IMR-90 (cell line): Measurements from ENCODE around the gene JMJD1C. TPM values are rescaled to one million over a fixed set of nuclear protein-coding genes. Genes with fewer than 3 reads are reported as not detected.

Source experiments
- ATAC-seq: fragments of 200-7000 bp; cut with Tn5 transposase; 2 replicates; pipeline ENCODE4 v1.9.1; 2020; ENCODE audit warnings: low read depth, mild to moderate bottlenecking, moderate library complexity
- BruUV-seq: library from RNA; stranded (reverse); fragments of 400-500 nt; replicated peaks from 2 replicates; lab custom pipeline; 2021; lab: Mats Ljungman, UMichigan
- CTCF ChIA-PET: fragments of 300-600 bp; formaldehyde crosslinking; extraction: SDS; loops from one replicate; lab custom pipeline; 2021; ENCODE audit warnings: antibody characterized with exemption; lab: Yijun Ruan, JAX
- POLR2A ChIA-PET: fragments of 300-600 bp; sonication (Branson Sonifier 250); formaldehyde crosslinking; loops from one replicate; lab custom pipeline; 2022; ENCODE audit warnings: antibody characterized with exemption; ENCODE audit not compliant: unreplicated experiment; lab: Charles Lee
- DNase-seq: peaks from one replicate; pipeline ENCODE4 v3.0.0; 2013
- H2AFZ ChIP-seq: replicated peaks from 2 replicates; pipeline ENCODE3; 2013; ENCODE audit warnings: low read length, mild to moderate bottlenecking; ENCODE audit not compliant: poor library complexity
- H2AK5ac ChIP-seq: 2 replicates; pipeline ENCODE4 v1.6.1; 2013; ENCODE audit warnings: low read depth, low read length, inconsistent platforms
- H2AK9ac ChIP-seq: replicated peaks from 2 replicates; pipeline ENCODE3; 2013; ENCODE audit warnings: mild to moderate bottlenecking, low read depth, low read length, moderate library complexity; ENCODE audit not compliant: poor library complexity
- H2BK120ac ChIP-seq: 2 replicates; pipeline ENCODE4 v1.6.1; 2013; ENCODE audit warnings: low read depth, low read length, inconsistent platforms
- H2BK15ac ChIP-seq: 3 replicates; pipeline ENCODE4 v1.6.1; 2013; ENCODE audit warnings: low read depth, low read length, inconsistent platforms
- H2BK20ac ChIP-seq: 2 replicates; pipeline ENCODE4 v1.6.1; 2013; ENCODE audit warnings: low read depth, mild to moderate bottlenecking, inconsistent platforms, low read length, moderate library complexity
- H2BK5ac ChIP-seq: 2 replicates; pipeline ENCODE4 v1.6.1; 2013; ENCODE audit warnings: mild to moderate bottlenecking, low read depth, low read length, inconsistent platforms; ENCODE audit not compliant: poor library complexity, severe bottlenecking
- H3K14ac ChIP-seq: replicated peaks from 2 replicates; pipeline ENCODE4 v1.6.1; 2013; ENCODE audit warnings: low read depth, low read length, inconsistent platforms
- H3K18ac ChIP-seq: 2 replicates; pipeline ENCODE4 v1.6.1; 2013; ENCODE audit warnings: low read depth, low read length, control low read depth
- H3K23ac ChIP-seq: 2 replicates; pipeline ENCODE4 v1.6.1; 2013; ENCODE audit warnings: low read depth, low read length, inconsistent platforms
- H3K27ac ChIP-seq: 2 replicates; pipeline ENCODE4 v1.5.1; 2013; ENCODE audit warnings: mild to moderate bottlenecking, control low read depth, low read length; ENCODE audit not compliant: insufficient read depth
- H3K27me3 ChIP-seq: 2 replicates; pipeline ENCODE4 v1.6.1; 2013; ENCODE audit warnings: low read length; ENCODE audit not compliant: control insufficient read depth, insufficient read depth
- H3K36me3 ChIP-seq: 2 replicates; pipeline ENCODE4 v1.6.1; 2013; ENCODE audit warnings: low read length, mixed read lengths; ENCODE audit not compliant: control insufficient read depth, insufficient read depth
- H3K4ac ChIP-seq: 2 replicates; pipeline ENCODE4 v1.6.1; 2013; ENCODE audit warnings: low read depth, low read length, inconsistent platforms
- H3K4me1 ChIP-seq: 2 replicates; pipeline ENCODE4 v1.6.1; 2013; ENCODE audit warnings: low read length, mixed read lengths; ENCODE audit not compliant: control insufficient read depth, insufficient read depth
- H3K4me2 ChIP-seq: 2 replicates; pipeline ENCODE4 v1.6.1; 2013; ENCODE audit warnings: low read depth, mild to moderate bottlenecking, control low read depth, low read length, moderate library complexity
- H3K4me3 ChIP-seq: 2 replicates; pipeline ENCODE4 v1.5.1; 2013; ENCODE audit warnings: low read depth, mild to moderate bottlenecking, control low read depth, low read length, moderate library complexity; ENCODE audit not compliant: insufficient read depth
- H3K56ac ChIP-seq: 2 replicates; pipeline ENCODE4 v1.6.1; 2013; ENCODE audit warnings: low read length, inconsistent platforms; ENCODE audit not compliant: insufficient read depth; ENCODE audit errors: extremely low read depth
- H3K79me1 ChIP-seq, 2 experiments: 2 replicates each; pipeline ENCODE4 v1.6.1; 2013; ENCODE audit warnings: low read length in 2 of 2, inconsistent platforms in 1 of 2, low read depth in 1 of 2
- H3K9ac ChIP-seq: 2 replicates; pipeline ENCODE4 v1.6.1; 2013; ENCODE audit warnings: low read depth, low read length, control low read depth
- H3K9me1 ChIP-seq: 2 replicates; pipeline ENCODE4 v1.6.1; 2013; ENCODE audit warnings: low read length, inconsistent platforms; ENCODE audit not compliant: insufficient read depth
- H3K9me3 ChIP-seq: 2 replicates; pipeline ENCODE4 v1.6.1; 2013; ENCODE audit warnings: low read length; ENCODE audit not compliant: control insufficient read depth, insufficient read depth
- H4K20me1 ChIP-seq: 2 replicates; pipeline ENCODE4 v1.6.1; 2013; ENCODE audit warnings: low read length, inconsistent platforms; ENCODE audit not compliant: insufficient read depth
- H4K5ac ChIP-seq: 2 replicates; pipeline ENCODE4 v1.6.1; 2013; ENCODE audit warnings: mild to moderate bottlenecking, low read depth, low read length, control low read depth
- H4K8ac ChIP-seq, 2 experiments: 2 replicates each; pipeline ENCODE4 v1.6.1; 2013; ENCODE audit warnings: low read depth in 2 of 2, low read length in 2 of 2, control low read depth in 1 of 2, inconsistent platforms in 1 of 2
- H4K91ac ChIP-seq: 2 replicates; pipeline ENCODE4 v1.6.1; 2013; ENCODE audit warnings: low read depth, low read length, inconsistent platforms; ENCODE audit not compliant: insufficient read depth
- POLR2A ChIP-seq: IDR thresholded peaks from 2 replicates; pipeline ENCODE4 v1.6.1; 2012; ENCODE audit warnings: mild to moderate bottlenecking, low read depth, low read length
- RFX5 ChIP-seq: IDR thresholded peaks from 2 replicates; pipeline ENCODE4 v1.8.0; 2012; ENCODE audit warnings: low read depth, mild to moderate bottlenecking, low read length, moderate library complexity
- USF2 ChIP-seq: fragments of 150-350 bp; IDR thresholded peaks from 2 replicates; pipeline ENCODE4 v1.6.1; 2017; ENCODE audit warnings: mild to moderate bottlenecking, antibody characterized with exemption, low read length, low read depth
- WGBS, 2 experiments: methylation state at CpG; one replicate each; pipeline versions ENCODE4 v1.1.5 to v1.1.7; 2013; ENCODE audit warnings: missing lambda C conversion rate in 2 of 2; ENCODE audit not compliant: insufficient read length in 1 of 2; ENCODE audit errors: extremely low coverage in 2 of 2; 5-methylcytosine and 5-hydroxymethylcytosine counted together
- dilution Hi-C: fragments of 300-500 bp; cut with HindIII; formaldehyde crosslinking; loops from one replicate; pipeline ENCODE4 v1.14.3; 2018; ENCODE audit warnings: low sequenced_read_pairs; ENCODE audit not compliant: unreplicated experiment
- in situ Hi-C: fragments of 300-500 bp; cut with MboI; formaldehyde crosslinking; loops from 3 replicates; pipeline ENCODE4 v1.14.3; 2019; ENCODE audit warnings: low sequenced_read_pairs, inconsistent platforms, mixed read lengths
- intact Hi-C: fragments of 100-400 bp; cut with micrococcal nuclease; formaldehyde crosslinking; loops from 2 replicates; pipeline ENCODE4 v1.10.0; 2022
- polyA plus RNA-seq, 3 experiments: library from polyadenylated mRNA; depleted of rRNA; stranded (reverse); fragments of >200 nt; gene quantifications; 2 replicates each; pipeline ENCODE4 v1.2.3, GENCODE V29; 2012; ENCODE audit warnings: low replicate concordance in 1 of 3
- total RNA-seq: library from RNA; depleted of rRNA; stranded (reverse); fragments of >200 nt; gene quantifications from 2 replicates; pipeline ENCODE4 v1.2.3, GENCODE V29; 2012

The JMJD1C gene
- total and polyA plus RNA-seq, 2 of the 4 experiments (the other 2 are of a cell fraction) = 15.6 to 96.8 TPM

DNA sequence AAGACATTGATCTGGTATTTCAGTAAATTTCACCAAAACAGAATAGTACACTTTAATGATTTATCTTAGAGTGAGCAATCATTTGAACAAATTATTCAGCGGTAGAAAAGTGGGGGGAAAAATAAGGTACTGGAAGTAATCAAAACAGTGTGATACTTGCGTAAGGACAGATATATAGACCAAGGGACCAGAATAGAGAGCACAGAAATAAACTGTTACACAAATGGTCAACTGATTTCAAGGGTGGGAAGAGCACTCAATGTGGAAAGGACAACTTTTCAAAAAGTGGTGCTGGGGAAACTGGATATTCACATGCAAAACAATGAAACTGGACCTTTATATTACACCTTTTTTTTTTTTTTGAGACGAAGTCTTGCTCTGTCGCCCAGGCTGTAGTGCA, 212.7 kb downstream of the JMJD1C start:
- no peak overlapping the region for H3K4ac ChIP-seq
- H2BK120ac ChIP-seq = no peak overlapping the region
- no peak overlapping the region for H2AFZ ChIP-seq
- intact Hi-C loops = no loop called here
- H4K91ac ChIP-seq = no peak overlapping the region
- H2AK5ac ChIP-seq = no peak overlapping the region
- in situ Hi-C loops = no loop called here
- H3K4me3 ChIP-seq = no peak overlapping the region
- H4K5ac ChIP-seq = no peak overlapping the region
- peaks cover 19 to 73% of the 10 kb centered on the region in 2 experiments for H3K79me1 ChIP-seq
- no peak overlapping the region for H3K56ac ChIP-seq
- H3K36me3 ChIP-seq = peaks cover 6% of the 10 kb centered on the region; the same call in 1 of the 2 replicates
- no peak for DNase-seq
- peaks cover 5% of the 10 kb centered on the region; the same call in 1 of the 2 replicates for H3K9me1 ChIP-seq
- no peak for TF ChIP-seq POLR2A
- TF ChIP-seq RFX5 = no peak
- no peak for TF ChIP-seq USF2
- no peak overlapping the region for H2BK20ac ChIP-seq
- H2AK9ac ChIP-seq = no peak overlapping the region
- BruUV-seq = no TSS peak
- H2BK5ac ChIP-seq = no peak overlapping the region
- H3K9me3 ChIP-seq = no peaks in the 10 kb centered on the region
- peaks cover 2% of the 10 kb centered on the region for H3K4me1 ChIP-seq
- no peak overlapping the region for H3K27ac ChIP-seq
- ATAC-seq = no peak
- H3K4me2 ChIP-seq = no peak overlapping the region
- H3K23ac ChIP-seq = no peak overlapping the region
- H3K18ac ChIP-seq = no peak overlapping the region
- no peak overlapping the region for H4K8ac ChIP-seq
- H2BK15ac ChIP-seq = no peak overlapping the region
- no peak overlapping the region for H3K14ac ChIP-seq
- POLR2A ChIA-PET = no interaction called here
- CTCF ChIA-PET = no interaction called here
- dilution Hi-C loops = no loop called here
- no peak overlapping the region for H3K9ac ChIP-seq
- peaks cover 41% of the 10 kb centered on the region for H4K20me1 ChIP-seq
- H3K27me3 ChIP-seq = no peaks in the 10 kb centered on the region
- WGBS, 2 experiments = no CpG with 5 or more reads among the region's 4 CpGs
